HG03575 (cell line): ENCODE results near the gene TRANK1.
A peak's percentile ranks its signal among the peaks of the same experiment; 100 is the strongest.
"Not testable (repeated sequence)": the region's sequence is repeated elsewhere in the genome, so short reads cannot be mapped to it uniquely, and the experiment has no call there.

Experiments
- ATAC-seq: cut with Tn5 transposase; IDR thresholded peaks from one replicate; pipeline ENCODE4 v1.9.1; 2021; ENCODE audit not compliant: unreplicated experiment, insufficient number of reproducible peaks, low FRiP score; ENCODE audit errors: extremely low read depth

The TRANK1 gene

GRCh38 chr3:36924744-36925521, 19.9 kb downstream of the TRANK1 start:
- ATAC-seq: no peak

DNA sequence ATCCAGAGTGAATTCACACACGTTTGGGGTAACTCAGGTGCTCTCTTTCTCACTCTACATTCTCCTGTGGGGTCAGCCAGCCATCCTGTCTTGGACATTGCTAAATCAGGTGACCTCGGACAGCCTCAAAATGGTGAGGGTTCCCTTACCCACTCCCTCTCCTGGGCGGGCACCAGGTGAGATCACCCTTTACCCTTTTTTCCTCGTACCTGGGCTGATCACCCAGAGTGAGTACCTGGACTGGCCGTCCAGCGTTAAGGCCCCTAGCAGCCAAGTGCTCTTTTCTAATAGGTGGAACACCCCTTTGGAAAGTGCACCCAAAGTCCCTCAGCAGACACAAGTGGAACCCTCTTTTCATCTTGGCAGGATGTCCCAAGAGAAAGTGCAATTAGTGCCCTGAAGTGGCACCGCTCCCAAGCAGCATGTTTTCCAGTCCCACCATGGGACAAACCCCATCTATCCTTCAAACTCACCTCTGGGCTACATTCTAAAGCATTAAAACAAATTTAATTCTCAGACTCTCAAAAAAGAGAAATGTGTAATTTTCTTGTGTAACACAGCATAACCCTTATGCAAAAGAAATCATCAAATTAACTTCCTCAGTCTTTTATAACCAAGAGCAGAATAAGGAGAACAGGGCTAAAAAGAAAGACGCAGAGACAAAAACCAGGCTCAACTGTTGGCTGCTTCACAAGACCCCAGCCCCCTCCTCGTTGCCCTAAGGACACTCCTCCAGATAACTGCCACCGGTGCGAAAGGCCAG, 20.7 kb downstream of the TRANK1 start:
- no peak for ATAC-seq

- ATAC-seq: no peak
Measured at GRCh38 chr3:36923523-36923943, 21.3 kb downstream of the TRANK1 start.

GRCh38 chr3:36920884-36921567, 23.8 kb downstream of the TRANK1 start:
- no peak for ATAC-seq

DNA sequence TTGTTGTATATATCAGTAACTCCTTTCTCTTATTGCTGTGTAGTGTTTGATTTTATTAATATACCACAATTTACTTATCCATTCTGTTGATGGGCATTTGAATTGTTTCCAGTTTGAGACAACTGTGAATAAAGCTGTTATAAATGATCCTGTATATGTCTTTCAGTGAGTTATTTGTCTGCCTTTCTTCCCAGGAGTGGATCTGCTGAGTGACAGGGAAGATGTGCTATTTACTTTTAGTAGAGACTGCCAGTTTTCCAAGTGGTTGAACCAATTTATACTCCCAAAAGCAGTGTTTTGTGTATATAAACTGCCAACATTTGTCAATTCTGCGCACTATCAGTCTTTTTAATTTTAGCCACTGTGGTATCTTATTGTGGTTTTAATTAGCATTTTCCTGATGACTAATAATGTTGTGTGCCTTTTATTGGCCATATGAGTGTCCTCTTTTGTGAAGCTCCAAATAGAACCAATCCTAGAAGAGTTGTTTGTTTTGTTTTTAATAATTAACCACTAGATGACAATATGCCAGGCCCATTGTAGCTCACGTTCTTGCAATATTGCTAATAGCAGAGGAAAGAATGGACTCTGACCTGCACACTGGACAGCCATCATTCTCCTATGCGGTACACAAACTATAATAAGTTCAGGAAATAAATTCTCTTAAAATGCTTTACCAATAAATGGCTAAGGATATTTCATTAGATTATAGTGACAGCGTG, 25.3 kb downstream of the TRANK1 start:
- ATAC-seq: no peak

- ATAC-seq: peak; percentile 82
Measured at GRCh38 chr3:36918050-36918449, 26.8 kb downstream of the TRANK1 start.

DNA sequence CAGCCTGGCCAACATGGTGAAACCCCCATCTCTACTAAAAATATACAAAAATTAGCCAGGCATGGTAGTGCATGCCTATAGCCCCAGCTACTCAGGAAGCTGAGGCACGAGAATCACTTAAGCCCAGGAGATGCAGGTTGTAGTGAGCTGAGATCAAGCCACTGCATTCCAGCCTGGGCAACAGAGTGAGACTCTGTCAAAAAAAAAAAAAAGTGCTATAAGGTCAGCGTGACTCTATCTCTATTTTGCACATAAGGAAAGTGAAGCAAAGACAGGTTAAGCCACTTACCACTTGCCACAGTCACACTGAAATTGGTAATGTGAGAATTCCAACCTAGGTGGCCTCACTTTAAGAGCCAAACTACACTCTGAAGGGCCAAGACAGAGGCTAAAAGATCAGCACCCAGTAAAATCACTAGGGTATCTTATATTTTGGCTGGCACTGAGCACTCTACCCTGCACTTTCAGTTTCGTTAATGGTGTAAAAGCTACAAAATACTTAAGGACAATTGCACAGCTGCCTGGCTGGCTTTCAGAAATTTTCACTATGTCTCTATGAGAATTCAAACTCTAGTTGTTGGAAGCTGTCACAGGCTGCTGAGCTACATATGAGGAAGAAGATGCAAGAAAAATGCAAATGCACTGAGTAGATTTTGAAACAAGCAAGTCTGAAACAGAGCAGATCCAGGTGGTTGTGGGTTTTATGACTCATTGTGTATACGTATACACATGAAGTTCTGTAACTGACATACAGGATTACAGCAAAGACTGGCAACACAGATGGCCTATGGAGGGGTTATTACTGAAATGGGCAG, 32.7 kb downstream of the TRANK1 start:
- ATAC-seq: peak; percentile 95

DNA sequence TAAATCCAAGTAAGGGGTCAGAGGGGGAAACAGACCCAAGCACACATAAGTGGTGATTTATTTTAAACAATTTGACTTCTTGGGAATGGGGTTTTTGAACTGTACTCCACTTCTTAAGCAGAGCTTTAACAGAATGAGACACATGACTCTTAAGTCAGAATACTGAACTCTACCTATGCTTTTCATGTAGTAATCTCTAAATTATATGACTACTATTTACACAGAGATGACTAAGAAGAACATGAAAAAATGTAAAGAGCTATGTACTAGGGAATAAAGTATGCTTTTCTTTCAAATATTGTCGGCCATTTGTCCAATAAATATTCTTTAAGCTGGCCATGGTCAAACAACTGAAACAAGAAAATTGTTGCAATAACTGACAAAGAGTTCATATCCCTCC, 35.2 kb downstream of the TRANK1 start:
- ATAC-seq: no peak

GRCh38 chr3:36909181-36909580, 35.7 kb downstream of the TRANK1 start:
- no peak for ATAC-seq

DNA sequence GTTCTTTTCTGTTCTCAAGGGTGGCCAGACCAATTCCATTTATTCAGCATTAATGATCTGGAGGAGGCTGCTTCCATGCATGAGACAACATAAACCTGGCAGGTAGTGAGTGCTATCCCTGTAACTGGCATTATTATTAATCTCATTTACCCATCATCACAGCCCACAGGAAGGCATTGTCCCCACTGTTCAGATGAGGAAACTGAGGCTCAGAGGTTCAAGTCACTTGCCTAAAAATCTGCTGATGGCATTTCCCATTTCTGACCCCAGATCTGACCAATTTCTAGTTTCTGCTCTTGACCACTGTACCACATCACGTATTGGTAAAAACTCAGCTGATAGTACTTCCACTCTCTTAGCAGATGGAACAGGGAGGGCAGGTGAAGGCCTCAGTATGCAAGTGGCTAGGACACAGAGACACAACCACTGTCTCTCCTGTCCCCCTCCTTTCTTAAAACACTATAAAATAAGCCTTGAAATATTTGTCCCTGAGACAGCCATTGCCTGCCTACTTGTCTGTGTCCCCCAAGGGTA, 36.1 kb downstream of the TRANK1 start:
- no peak for ATAC-seq

- no peak for ATAC-seq
Measured at GRCh38 chr3:36907911-36908646, 36.8 kb downstream of the TRANK1 start.

GRCh38 chr3:36906504-36907149, 38.2 kb downstream of the TRANK1 start:
- no peak for ATAC-seq

DNA sequence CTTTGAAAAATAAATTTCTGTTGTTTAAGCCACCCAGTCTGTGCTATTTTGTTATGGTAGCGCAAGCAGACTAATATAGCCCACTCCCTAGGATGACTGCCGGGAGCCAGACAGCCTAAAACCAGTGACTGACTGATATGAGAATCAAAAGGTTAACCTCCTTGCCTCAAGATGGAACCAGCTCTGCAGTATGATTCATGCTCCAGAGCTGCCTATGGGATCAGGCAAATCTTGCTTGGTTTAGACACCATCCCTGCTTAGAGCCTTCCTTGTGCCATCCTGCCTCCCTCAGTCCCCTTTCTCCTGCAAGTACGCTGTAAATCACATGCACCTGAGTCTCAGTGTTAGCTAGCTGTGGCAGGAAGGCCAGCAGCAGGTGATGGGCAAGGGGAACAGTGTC, 39.3 kb downstream of the TRANK1 start:
- ATAC-seq: no peak

DNA sequence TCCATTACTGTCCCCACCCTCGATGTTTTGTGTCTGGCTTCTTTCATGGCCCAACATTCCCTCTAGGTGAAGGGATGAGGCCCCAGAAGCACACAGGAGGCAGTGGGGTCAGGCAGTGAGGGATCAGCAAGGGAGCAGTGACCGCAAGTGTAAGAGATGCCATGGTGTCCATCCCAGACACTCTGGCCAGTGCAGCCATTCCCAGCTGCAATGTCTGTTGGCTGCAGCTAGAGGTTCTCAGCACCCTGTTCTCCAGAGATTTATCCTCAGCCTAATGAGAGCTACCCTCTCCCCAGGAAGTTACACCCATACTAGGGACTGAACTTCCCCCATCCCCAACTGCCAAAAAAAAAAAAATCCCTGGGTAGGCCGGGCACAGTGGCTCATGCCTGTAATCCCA, 40.2 kb downstream of the TRANK1 start:
- ATAC-seq: no peak

GRCh38 chr3:36904065-36904464, 40.8 kb downstream of the TRANK1 start:
- ATAC-seq: not testable (repeated sequence)

- ATAC-seq: no peak
Measured at GRCh38 chr3:36903119-36903882, 41.6 kb downstream of the TRANK1 start.
